GM19351 (cell line): ENCODE data around the gene PARP3.

Source experiments
- ATAC-seq: cut with Tn5 transposase; IDR thresholded peaks from one replicate; pipeline ENCODE4 v1.9.1; 2021; ENCODE audit warnings: mild to moderate bottlenecking, moderate library complexity; ENCODE audit not compliant: unreplicated experiment

The PARP3 gene

GRCh38 chr3:51966016-51966415, 23.9 kb downstream of the PARP3 start:
- ATAC-seq, result no peak

- ATAC-seq, result no peak
Observed at GRCh38 chr3:51966486-51966885, 24.3 kb downstream of the PARP3 start.

DNA sequence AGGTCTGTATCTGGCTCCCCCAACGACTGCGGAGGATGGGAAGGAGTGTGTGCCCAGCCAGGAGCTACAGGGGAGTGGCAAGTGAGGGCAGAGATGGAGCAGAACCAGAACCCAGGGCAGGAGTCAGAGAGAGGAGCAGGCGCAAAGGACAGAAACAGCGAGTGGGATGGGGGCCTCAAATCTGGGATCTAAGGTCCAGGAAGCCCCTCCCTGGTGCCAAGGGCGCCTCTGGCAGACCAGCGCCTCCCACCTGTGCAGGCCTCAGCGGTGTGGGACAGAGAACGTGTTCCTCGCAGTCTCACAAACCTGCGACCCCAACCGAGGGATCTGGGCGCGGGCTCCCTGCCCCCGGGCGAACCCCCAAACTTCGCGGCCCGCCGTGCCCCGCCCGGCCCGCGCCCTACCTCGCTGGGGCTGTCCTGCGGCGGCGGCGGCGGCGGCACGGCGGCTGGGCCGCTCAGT, 24.8 kb downstream of the PARP3 start:
- ATAC-seq, result peak; percentile 38

GRCh38 chr3:51967384-51968169, 25.4 kb downstream of the PARP3 start, which contains the start of gene PCBP4:
Gene PCBP4 (minus strand): TSS chr3:51967454. CDS start chr3:51961240, 6,214 bp downstream.
- ATAC-seq, result peak; percentile 61

DNA sequence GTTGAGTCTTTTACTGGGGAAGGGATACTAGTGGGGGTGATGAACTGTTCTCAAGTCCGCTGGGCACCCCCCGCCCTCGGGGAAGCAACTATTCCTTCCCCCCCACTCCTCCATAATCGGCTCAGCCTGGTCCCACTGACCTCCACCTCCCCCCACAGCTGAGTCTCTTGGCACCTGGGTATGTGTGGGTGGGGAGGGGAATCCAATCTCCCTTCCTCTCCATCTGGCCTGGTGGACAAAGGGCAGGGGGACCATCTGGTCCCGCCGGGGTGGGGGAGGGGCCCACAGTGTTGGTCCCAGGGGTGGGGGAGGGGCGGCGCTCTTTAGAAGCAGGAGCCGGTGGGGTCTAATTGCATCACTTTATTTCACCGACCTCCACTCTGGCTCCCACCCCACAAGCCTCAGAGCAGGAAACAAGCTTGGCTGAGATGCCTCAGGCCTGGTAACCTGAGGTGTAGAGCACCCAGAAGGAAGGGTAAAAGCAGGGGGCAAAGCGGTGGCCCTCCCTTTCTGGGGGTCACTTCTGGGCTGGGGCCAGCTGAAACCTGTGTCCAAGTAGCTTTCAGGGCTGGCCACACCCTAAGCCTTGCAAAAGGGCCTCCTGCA, 26.1 kb downstream of the PARP3 start:
- peak; percentile 14 for ATAC-seq

- no peak for ATAC-seq
Observed at GRCh38 chr3:51968883-51969678, 26.9 kb downstream of the PARP3 start.

GRCh38 chr3:51969841-51970240, 27.7 kb downstream of the PARP3 start:
- no peak for ATAC-seq

DNA sequence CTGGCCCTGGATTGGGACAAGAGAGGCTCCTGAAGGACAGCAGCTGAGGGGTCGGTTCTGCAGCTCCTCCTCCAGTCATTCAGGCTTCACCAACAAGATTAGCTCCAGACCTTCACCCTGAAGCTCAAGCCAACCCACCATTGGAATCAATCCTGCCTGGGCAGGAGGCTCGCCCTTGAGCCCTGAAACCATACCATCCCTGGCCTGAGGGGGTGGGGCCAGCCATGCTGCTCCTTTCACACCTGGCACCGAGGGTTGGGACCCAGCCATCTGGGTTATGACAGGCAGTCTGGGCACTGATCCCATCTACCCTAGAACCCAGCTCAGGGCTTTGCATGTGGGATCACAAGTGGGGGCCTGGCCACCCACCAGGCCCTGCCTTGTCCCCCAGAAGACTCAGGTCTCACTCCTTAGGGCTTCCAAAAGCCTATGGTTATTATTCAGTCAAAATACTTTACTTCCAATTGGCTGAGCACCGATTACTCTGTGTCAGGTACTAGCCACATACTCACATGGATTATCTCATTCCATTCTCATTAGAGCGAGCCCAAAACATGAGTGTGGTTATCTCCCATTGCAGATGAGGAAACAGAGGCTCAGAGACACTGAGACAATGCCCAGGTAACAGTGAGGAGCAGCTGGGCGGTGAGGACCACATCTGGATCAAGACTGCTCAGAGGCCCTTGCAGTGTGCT, 28.6 kb downstream of the PARP3 start:
- ATAC-seq, result no peak

GRCh38 chr3:51971350-51971749, 29.2 kb downstream of the PARP3 start:
- ATAC-seq, result no peak

DNA sequence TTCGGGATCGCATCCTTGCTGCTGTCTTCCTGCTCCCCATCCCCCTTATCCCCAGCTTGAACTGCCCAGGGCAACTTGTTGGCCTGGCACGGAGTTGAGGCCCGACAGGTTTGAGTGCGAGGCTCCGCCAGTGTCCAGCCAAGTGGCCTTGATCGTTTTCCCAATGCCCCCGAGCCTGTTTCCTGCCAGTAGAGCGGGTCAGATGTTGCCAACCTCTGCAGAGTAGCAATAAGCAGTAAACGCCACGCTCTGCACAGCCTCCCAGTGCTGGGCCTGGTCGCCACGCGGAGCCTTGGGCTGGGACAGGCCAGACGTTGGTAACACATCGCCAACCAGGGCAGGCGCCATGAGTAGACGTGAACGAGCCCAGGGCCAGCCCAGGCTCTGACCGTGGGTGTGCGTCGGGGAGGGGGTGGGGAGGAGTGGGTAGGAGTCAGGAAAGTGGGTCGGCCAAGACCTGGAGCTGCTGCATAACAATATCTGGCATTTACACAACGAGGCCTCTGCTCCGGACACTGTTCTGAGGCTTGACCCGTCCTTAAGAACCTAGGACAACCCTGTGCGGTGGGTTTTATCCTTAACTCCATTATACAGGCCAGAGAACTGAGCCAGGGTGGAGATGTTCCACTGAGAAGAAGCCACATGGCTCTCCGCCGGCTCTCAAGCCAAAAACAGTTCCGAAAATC, 32.3 kb downstream of the PARP3 start:
- ATAC-seq, result no peak

GRCh38 chr3:51974963-51975851, 33.0 kb downstream of the PARP3 start, which contains the start of gene ABHD14A:
Gene ABHD14A (plus strand): TSS chr3:51975064. CDS start chr3:51975136, 72 bp downstream.
- ATAC-seq, result peak; percentile 66

DNA sequence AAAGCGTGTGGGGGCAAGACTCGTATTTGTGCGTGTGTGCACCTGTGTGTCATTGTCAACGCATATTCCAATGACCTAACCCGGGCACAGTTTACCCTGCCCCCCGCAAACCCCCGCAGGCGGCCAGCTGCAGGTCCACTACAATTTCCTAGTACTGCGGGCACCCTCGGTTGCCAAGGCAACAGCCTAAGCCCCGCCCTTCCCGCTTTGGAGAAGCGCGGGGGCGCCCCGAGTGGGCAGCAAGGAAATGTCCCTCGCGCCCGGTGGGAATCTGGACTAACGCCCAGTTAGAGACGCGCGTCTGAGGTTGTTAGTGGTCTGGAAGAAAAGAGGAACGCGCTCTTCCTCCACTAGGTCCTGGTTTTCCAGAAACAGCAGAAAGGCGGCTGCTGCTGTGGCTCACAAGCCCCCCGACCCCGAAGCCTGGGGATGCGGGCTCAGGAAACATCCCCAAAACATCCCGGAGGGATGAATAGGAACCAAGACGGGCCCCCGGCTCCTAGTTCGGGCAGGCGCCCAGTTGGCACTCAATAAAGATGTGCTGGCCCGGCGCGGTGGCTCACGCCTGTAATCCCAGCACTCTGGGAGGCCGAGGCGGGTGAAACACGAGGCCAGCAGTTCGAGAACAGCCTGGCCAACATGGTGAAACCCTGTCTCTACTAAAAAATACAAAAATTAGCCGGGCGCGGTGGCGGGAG, 33.8 kb downstream of the PARP3 start:
- no peak for ATAC-seq

DNA sequence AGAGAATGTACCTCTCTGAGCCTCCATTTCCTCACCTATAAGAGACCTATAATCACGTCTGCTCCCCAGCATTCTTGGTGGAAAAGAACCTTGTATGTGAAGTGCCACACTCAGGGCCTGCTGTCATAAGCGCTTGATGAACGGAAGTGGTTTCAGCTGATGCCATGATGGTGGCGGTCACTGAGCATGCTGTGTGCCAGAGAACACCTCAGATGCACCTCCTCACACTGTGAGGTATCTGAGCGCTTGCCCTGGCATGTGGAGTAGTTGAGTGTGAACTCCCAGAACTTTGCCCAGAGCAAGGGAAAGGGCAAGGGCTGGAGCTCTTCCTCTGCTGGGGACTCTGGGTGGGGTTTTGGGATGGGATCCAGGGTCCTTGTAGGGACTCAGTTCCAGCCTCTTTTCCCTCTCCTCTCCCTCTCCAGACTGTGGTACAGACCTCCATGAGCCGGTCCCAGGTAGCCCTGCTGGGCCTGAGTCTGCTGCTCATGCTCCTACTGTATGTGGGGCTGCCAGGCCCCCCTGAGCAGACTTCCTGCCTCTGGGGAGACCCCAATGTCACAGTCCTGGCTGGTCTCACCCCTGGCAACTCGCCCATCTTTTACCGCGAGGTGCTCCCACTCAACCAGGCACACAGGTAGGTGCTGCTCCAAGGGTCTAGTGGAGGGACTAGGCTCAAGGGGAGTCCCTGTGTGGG, 35.4 kb downstream of the PARP3 start:
- ATAC-seq, result no peak

DNA sequence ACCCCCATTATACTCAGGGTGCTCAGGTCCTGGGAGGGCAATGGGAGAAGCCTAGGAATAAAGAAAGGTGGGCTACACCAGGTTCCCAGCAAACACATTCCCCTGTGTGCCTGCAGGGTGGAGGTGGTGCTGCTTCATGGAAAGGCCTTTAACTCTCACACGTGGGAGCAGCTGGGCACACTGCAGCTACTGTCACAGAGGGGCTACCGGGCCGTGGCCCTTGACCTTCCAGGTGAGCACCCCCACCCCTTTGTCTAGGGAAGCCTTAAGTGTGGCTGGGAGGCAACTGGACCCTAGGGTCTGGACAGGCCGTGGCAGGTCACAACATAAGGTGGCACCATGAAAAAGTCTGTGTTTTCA, 36.0 kb downstream of the PARP3 start:
- ATAC-seq, result no peak

DNA sequence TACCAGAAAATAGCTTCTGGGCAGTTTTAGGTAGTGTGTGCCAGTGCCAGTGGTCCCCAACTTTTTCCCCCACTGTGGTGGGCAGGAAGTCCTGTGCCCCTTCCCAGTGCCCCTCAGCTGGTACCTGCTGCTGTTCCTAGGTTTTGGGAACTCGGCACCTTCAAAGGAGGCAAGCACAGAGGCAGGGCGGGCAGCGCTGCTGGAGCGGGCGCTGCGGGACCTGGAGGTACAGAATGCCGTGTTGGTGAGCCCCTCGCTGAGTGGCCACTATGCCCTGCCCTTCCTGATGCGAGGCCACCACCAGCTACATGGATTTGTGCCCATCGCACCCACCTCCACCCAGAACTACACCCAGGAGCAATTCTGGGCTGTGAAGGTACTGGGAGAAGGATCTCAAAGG, 38.1 kb downstream of the PARP3 start:
- no peak for ATAC-seq

DNA sequence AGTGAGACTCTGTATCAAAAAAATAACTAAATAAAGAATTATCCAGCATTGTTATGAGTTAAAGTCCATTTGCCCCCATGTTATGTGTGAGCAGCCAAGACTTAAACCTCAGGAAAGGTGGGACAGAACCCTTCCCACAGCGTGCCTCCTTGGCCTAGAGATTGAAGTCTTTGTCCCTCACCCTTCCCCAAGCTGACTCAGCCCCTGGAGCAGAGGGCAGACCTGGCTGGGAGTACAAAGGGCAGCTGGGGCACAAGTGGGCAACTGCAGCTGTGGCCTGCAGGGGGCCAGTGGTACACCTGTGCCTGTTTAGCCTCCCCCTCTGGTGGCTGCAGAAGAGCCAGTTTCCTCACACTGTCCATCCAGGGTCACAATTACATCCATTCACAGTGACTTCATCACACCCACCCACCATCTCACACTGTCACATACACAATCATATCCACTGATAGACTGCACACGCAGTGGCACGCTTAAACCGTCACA, 40.2 kb downstream of the PARP3 start:
- ATAC-seq, result peak; percentile 43

- peak; percentile 82 for ATAC-seq
Observed at GRCh38 chr3:51982838-51983577, 40.8 kb downstream of the PARP3 start, which contains the start of gene ACY1. Gene ACY1 (plus strand): TSS chr3:51983535. CDS start chr3:51984065, 530 bp downstream.
